Adipocyte (in vitro differentiated cells): ENCODE results near the gene PPP4R1.
A peak's percentile ranks its signal among the peaks of the same experiment; 100 is the strongest.
"Not testable (repeated sequence)": the region's sequence is repeated elsewhere in the genome, so short reads cannot be mapped to it uniquely, and the experiment has no call there.

ENCODE experiments used
- DNase-seq: peaks from one replicate; pipeline ENCODE4 v3.0.0-alpha.2; 2015; ENCODE audit warnings: low read depth
- H3K27me3 ChIP-seq: replicated peaks from 2 replicates; pipeline ENCODE4 v1.7.0; 2013; ENCODE audit warnings: mild to moderate bottlenecking, low read length, moderate library complexity; ENCODE audit not compliant: control insufficient read depth, insufficient read depth
- H3K36me3 ChIP-seq: 2 replicates; pipeline ENCODE4 v1.7.0; 2013; ENCODE audit warnings: low read length, mild to moderate bottlenecking, moderate library complexity; ENCODE audit not compliant: control insufficient read depth, insufficient read depth, severe bottlenecking
- H3K4me1 ChIP-seq: 2 replicates; pipeline ENCODE4 v1.7.0; 2013; ENCODE audit warnings: mild to moderate bottlenecking, low read length, moderate library complexity; ENCODE audit not compliant: control insufficient read depth, insufficient read depth
- H3K4me3 ChIP-seq: 2 replicates; pipeline ENCODE4 v1.7.0; 2013; ENCODE audit warnings: mild to moderate bottlenecking, low read length, moderate library complexity
- H3K9ac ChIP-seq: 2 replicates; pipeline ENCODE4 v1.7.0; 2013; ENCODE audit warnings: mild to moderate bottlenecking, low read length, moderate library complexity
- H3K9me3 ChIP-seq: 2 replicates; pipeline ENCODE4 v1.7.0; 2013; ENCODE audit warnings: mild to moderate bottlenecking, low read length, moderate library complexity; ENCODE audit not compliant: control insufficient read depth

PPP4R1 gene

DNA sequence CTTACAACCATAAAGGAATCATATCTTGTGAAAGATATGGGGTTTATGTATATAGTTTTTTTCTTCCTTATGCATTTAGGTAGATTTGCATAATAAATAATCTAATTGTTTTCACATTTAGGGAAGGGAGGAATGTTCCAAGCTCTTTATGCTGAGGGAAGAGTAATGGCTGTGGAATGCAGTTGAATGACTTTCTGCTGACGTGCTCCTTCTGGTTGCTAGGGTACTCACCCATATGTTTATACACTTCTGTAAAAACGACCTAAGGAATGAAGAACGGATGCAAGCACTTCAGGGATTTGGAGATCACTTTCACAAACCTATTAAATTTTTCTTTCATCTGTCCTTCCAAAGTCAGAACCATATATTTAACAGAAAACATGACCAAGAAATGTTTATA, 29.2 kb upstream of the PPP4R1 start:
- peak overlapping the region; percentile 45 for H3K4me3 ChIP-seq
- H3K9me3 ChIP-seq, result no peaks in the 10 kb centered on the region
- peaks cover 14% of the 10 kb centered on the region for H3K4me1 ChIP-seq
- DNase-seq, result peak; percentile 97
- H3K27me3 ChIP-seq, result no peaks in the 10 kb centered on the region
- peak overlapping the region; percentile 37 for H3K9ac ChIP-seq
- no peaks in the 10 kb centered on the region for H3K36me3 ChIP-seq

DNA sequence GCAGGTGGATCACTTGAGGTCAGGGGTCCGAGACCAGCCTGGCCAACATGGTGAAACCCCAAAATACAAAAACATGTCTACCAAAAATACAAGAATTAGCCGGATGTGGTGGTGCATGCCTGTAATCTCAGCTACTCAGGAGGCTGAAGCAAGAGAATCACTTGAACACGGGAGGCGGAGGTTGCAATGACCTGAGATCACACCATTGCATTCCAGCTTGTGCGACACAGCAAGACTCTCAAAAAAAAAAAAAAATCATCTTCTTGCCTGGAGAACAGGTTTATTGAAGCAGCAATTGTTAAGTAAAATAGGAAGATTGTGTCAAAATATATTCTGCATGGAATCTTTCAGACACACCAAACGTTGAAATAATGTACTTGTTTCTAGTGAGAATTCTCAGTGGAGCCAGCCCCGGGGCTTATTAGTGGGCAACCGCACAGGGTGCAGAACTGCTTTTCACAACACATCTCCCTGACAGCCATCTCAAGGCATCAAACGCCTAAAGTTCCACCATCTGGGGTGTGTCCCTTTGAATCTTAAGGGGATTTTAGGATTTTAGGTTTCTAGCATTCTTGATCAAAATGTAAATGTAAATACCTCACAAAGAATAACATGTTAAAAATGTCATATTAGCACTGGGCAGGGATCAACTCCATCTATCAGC, 28.6 kb upstream of the PPP4R1 start:
- H3K36me3 ChIP-seq, result no peaks in the 10 kb centered on the region

DNA sequence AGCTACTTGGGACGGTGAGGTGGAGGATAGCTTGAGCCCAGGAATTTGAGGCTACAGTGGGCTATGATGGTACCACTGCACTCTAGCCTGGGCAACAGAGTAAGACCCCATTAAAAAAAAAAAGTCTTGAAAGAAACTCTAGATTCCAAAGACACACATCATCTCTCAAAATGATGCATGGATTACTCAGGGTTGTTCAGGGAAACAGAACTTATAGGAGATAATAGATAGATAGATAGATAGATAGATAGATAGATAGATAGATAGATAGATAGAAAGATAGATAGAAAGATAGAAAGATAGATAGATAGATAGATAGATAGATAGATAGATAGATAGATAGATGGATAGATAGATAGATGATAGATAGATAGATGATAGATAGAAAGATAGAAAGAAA, 26.7 kb upstream of the PPP4R1 start:
- peaks cover 14% of the 10 kb centered on the region for H3K4me1 ChIP-seq
- not testable (repeated sequence) for DNase-seq

More for the DNA sequence above, 28.6 kb upstream of the PPP4R1 start:
- no peaks in the 10 kb centered on the region for H3K27me3 ChIP-seq
- peak overlapping the region; percentile 37 for H3K9ac ChIP-seq
- H3K4me1 ChIP-seq, result peaks cover 14% of the 10 kb centered on the region
- DNase-seq, result peak; percentile 40
- peak overlapping the region; percentile 45 for H3K4me3 ChIP-seq
- no peaks in the 10 kb centered on the region for H3K9me3 ChIP-seq

DNA sequence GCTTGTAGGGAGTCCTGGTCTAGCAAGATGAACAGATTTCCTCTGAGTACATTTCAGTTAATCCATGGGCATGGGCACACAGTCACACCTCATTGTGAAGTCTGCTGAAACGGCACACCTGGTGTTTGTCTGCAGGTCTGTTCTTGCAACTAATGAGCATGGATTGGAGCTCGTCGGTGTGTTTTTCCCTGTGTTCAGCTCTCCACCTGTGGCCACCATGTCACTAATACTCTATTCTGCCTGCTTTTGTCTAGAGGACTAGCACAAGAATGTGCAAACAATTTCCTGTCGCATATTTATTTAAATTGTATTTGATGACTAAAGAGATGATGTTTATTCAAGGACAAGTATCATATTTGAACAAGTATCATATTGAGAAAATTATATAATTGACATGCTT, 24.5 kb upstream of the PPP4R1 start:
- H3K4me1 ChIP-seq, result peaks cover 11% of the 10 kb centered on the region

More for the DNA sequence above, 26.7 kb upstream of the PPP4R1 start:
- not testable (repeated sequence) for H3K4me3 ChIP-seq, H3K9ac ChIP-seq, H3K27me3 ChIP-seq, H3K9me3 ChIP-seq, H3K36me3 ChIP-seq

DNA sequence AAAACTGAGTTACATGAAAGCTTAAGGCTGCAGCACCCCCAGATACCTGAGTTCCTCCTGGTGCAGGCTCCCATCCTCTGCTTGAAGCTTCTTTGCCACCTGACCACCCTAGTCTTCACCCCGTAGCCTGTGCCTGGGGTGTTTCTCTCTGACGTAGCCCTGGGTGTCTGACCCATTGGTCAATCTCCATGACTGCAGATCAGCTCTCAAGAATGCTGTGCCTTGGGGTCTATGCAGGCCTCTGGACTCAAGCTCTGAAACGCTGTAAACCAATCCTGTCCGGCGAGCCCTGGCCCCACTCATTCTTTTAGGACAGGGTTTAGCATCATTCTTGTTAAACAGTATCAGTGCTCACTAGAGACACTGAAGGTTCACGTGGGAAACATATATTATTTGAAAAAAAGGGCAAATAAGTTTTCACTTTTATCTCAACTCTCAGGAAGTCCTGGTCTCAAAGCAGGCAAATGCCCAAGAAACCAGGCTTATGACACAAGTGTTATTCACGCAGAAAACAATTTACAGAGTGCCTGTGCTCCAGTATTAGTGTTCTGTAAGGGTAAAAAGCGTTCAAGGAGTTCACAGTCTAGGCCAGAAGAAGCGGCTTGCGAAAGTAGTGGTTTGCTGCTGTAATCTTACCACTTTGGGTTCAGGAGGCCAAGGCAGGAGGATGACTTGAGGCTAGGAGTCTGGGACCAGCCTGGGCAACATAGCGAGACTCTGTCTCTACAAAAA, 22.8 kb upstream of the PPP4R1 start:
- H3K27me3 ChIP-seq, result no peaks in the 10 kb centered on the region
- no peaks in the 10 kb centered on the region for H3K9me3 ChIP-seq
- DNase-seq, result no peak
- no peaks in the 10 kb centered on the region for H3K36me3 ChIP-seq
- no peak overlapping the region for H3K9ac ChIP-seq
- H3K4me1 ChIP-seq, result peaks cover 2% of the 10 kb centered on the region
- no peak overlapping the region for H3K4me3 ChIP-seq

More for the DNA sequence above, 24.5 kb upstream of the PPP4R1 start:
- Histone ChIP-seq H3K36me3 (no peaks in the 10 kb centered on the region), H3K9me3 (no peaks in the 10 kb centered on the region), H3K4me3 (no peak overlapping the region), H3K9ac (no peak overlapping the region), H3K27me3 (no peaks in the 10 kb centered on the region)
- DNase-seq, result no peak

DNA sequence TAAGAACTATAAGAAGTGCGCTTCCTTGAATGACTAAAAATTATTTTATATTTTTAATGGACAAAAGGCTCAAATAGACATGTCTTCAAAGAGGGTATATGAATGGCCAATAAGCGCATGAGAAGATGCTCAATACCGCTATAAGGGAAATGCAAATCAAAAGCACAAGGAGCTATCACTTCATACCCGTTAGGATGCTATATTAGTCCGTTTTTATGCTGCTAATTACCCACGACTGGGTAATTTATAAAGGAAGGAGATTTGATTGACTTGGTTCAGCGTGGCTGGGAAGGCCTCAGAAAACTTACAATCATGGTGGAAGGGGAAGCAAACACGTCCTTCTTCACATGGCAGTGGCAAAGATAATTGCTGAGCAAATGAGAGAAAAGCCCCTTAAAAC, 20.5 kb upstream of the PPP4R1 start:
- Histone ChIP-seq H3K36me3 (no peaks in the 10 kb centered on the region), H3K9ac (no peak overlapping the region), H3K27me3 (no peaks in the 10 kb centered on the region), H3K4me1 (peaks cover 12% of the 10 kb centered on the region), H3K9me3 (no peaks in the 10 kb centered on the region), H3K4me3 (no peak overlapping the region)
- DNase-seq, result no peak

DNA sequence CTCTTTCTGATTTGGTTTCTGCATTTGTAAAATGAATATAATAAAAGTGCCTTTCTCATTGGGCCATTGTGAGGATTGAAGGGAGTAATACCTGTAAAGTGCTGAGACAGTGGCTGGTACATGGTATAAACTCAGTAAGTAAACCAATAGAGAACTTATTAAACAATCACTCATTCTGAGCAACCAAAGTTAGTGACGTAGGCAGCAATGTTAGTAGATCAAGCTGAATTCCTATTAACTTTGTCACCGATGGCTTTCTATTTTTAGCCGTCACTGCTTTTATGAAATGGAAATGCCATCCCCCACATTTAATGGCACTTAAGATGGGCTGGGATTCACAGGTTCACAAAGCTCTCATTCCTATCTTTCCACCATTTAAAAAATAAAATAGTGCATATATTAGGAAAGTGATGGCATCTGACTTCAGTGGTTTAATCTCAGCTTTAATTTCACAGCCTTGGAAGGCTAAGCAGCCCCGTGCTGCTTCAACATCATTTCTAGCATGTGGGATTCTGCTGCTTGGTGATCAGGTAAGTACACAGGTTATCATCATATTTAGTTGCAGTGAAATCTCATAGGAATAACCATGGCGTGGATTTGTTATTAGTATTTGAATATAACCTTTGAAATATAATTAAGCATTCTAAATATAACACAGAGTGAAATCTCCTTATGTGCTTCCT, 17.6 kb upstream of the PPP4R1 start:
- Histone ChIP-seq H3K9me3 (no peaks in the 10 kb centered on the region), H3K4me3 (no peak overlapping the region), H3K9ac (no peak overlapping the region), H3K4me1 (peaks cover 22% of the 10 kb centered on the region), H3K27me3 (no peaks in the 10 kb centered on the region), H3K36me3 (no peaks in the 10 kb centered on the region)
- peak; percentile 71 for DNase-seq

DNA sequence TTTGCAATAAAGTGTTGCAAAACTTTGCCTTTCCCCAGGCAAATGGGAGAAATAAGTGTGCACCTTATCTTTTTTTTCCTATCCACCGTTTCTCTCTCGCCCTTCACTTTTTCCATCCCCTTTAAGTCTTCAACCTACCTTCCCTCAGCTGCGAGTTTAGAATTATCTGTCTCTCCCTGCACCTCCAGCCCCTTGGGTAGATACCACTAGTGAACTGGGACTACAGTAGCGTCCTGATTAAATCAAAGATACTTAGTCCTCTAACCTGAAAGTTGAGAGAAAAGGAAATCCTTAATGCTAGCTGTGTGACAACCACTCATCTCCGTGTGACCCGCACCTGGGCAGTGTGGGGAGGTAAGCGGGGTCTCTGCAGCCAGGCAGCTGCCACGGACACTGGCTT, 16.1 kb upstream of the PPP4R1 start:
- Histone ChIP-seq H3K9me3 (no peaks in the 10 kb centered on the region), H3K27me3 (no peaks in the 10 kb centered on the region), H3K4me3 (no peak overlapping the region), H3K36me3 (no peaks in the 10 kb centered on the region), H3K9ac (no peak overlapping the region), H3K4me1 (peaks cover 22% of the 10 kb centered on the region)
- no peak for DNase-seq

DNA sequence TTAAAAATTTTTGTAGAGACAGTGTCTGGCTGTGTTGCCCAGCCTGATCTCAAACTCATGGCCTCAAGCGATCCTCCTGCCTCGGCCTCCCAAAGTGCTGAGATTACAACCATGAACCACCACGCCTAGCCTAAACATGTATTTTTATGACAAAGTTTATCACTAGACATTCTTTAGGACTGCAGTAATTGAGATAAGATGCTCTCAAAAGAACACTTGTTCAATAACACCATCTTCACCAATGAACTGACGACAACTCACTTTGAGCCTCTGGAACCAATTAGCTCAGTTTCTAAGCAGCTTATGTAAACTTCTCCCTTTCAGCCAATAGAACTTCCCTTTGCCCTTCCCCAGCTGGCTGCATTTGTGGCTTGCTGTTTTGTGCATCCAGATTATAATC, 15.3 kb upstream of the PPP4R1 start:
- Histone ChIP-seq H3K9me3 (no peaks in the 10 kb centered on the region), H3K9ac (no peak overlapping the region), H3K4me3 (no peak overlapping the region), H3K36me3 (no peaks in the 10 kb centered on the region), H3K27me3 (no peaks in the 10 kb centered on the region), H3K4me1 (peaks cover 22% of the 10 kb centered on the region)
- peak; percentile 44 for DNase-seq

DNA sequence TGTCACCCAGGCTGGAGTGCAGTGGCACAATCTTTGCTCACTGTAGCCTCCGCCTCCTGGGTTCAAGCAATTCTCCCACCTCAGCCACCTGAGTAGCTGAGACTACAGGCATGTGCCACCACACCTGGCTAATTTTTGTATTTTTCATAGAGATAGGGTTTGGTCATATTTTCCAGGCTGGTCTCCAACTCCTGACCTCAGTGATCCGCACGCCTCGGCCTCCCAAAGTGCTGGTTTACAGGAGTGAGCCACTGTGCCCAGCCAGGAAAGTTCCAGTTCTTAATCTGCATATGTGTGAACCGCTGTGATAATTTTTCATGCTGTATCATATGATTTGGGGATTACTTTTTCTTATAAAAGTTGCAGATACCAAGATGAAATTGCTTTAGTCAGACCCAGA, 14.6 kb upstream of the PPP4R1 start:
- H3K4me1 ChIP-seq, result peaks cover 22% of the 10 kb centered on the region
- no peaks in the 10 kb centered on the region for H3K27me3 ChIP-seq
- DNase-seq, result no peak
- no peak overlapping the region for H3K4me3 ChIP-seq
- H3K9me3 ChIP-seq, result no peaks in the 10 kb centered on the region
- H3K36me3 ChIP-seq, result no peaks in the 10 kb centered on the region
- H3K9ac ChIP-seq, result no peak overlapping the region

DNA sequence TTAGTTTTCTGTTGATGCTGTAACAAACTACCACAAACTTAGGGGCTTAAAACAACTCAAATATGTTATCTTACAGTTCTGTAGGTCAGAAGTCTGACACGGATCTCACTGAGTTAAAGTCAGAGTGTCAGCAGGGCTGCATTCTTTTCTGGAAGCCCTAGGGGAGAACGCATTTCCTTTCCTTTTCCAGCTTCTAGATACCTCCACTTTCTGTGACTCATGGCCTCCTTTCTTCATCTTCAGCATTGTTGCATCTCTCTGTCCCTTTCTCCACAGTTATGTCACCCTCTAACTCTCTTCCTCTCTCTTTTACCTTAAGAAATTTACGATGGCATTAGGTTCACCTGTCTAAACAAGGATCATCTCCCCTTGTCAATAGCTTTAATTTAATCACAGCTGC, 13.3 kb upstream of the PPP4R1 start:
- H3K27me3 ChIP-seq, result no peaks in the 10 kb centered on the region
- peak; percentile 66 for DNase-seq

More for the DNA sequence above, 13.3 kb upstream of the PPP4R1 start:
- Histone ChIP-seq H3K9ac (peak overlapping the region; percentile 2), H3K36me3 (no peaks in the 10 kb centered on the region), H3K4me3 (no peak overlapping the region), H3K4me1 (peaks cover 22% of the 10 kb centered on the region), H3K9me3 (no peaks in the 10 kb centered on the region)
